Anterior cingulate cortex (tissue), 58 donors: ENCODE measurements around the gene AATF.
A peak's percentile ranks its signal among the peaks of the same experiment; 100 is the strongest.

Source experiments
- DNase-seq, 58 donors: peaks; one replicate each; lab custom pipeline; 2025; lab: John Stamatoyannopoulos, UW

AATF gene

GRCh38 chr17:37031493-37032083 is 82.8 kb downstream of the AATF start:
- DNase-seq, result no peak

- no peak for DNase-seq
Observed at GRCh38 chr17:37037590-37038155, 88.9 kb downstream of the AATF start.

- no peak for DNase-seq
Observed at GRCh38 chr17:37039269-37039668, 90.5 kb downstream of the AATF start.

GRCh38 chr17:37041932-37042331 is 93.2 kb downstream of the AATF start:
- DNase-seq, result no peak

- DNase-seq, result no peak
Observed at GRCh38 chr17:37043201-37043600, 94.4 kb downstream of the AATF start.

GRCh38 chr17:37045351-37045922 is 96.7 kb downstream of the AATF start:
- DNase-seq, result no peak

GRCh38 chr17:37047631-37048104 is 98.9 kb downstream of the AATF start:
- peak in 57 of 58 donors; percentile 15 to 88 (median 66) for DNase-seq

GRCh38 chr17:37048811-37049210 is 100.1 kb downstream of the AATF start:
- DNase-seq, result no peak

- DNase-seq, result no peak
Observed at GRCh38 chr17:37050920-37051319, 102.2 kb downstream of the AATF start.

GRCh38 chr17:37051381-37051780 is 102.6 kb downstream of the AATF start:
- no peak for DNase-seq

GRCh38 chr17:37051833-37052232 is 103.1 kb downstream of the AATF start:
- DNase-seq, result no peak

- DNase-seq, result no peak
Observed at GRCh38 chr17:37052450-37052849, 103.7 kb downstream of the AATF start.

- peak in 1 of 58 donors; percentile 8 for DNase-seq
Observed at GRCh38 chr17:37054894-37055293, 106.1 kb downstream of the AATF start.

GRCh38 chr17:37056622-37057021 is 107.9 kb downstream of the AATF start:
- DNase-seq, result no peak

GRCh38 chr17:37059493-37059892 is 110.7 kb downstream of the AATF start:
- no peak for DNase-seq

GRCh38 chr17:37060094-37060493 is 111.3 kb downstream of the AATF start:
- no peak for DNase-seq

- no peak for DNase-seq
Observed at GRCh38 chr17:37060928-37061327, 112.2 kb downstream of the AATF start.

- no peak for DNase-seq
Observed at GRCh38 chr17:37062021-37062420, 113.3 kb downstream of the AATF start.

- DNase-seq, result no peak
Observed at GRCh38 chr17:37064206-37064605, 115.5 kb downstream of the AATF start.

- no peak for DNase-seq
Observed at GRCh38 chr17:37064956-37065355, 116.2 kb downstream of the AATF start.

GRCh38 chr17:37065486-37066321 is 117.0 kb downstream of the AATF start:
- no peak for DNase-seq
